GM19395 (cell line): Measurements from ENCODE around the gene NCAPD2.

Experiments
- ATAC-seq: cut with Tn5 transposase; IDR thresholded peaks from one replicate; pipeline ENCODE4 v1.9.1; 2021; ENCODE audit warnings: mild to moderate bottlenecking, moderate library complexity; ENCODE audit not compliant: unreplicated experiment

NCAPD2 gene

GRCh38 chr12:6562881-6563280 lies 69.0 kb downstream of the NCAPD2 start:
- no peak for ATAC-seq

DNA sequence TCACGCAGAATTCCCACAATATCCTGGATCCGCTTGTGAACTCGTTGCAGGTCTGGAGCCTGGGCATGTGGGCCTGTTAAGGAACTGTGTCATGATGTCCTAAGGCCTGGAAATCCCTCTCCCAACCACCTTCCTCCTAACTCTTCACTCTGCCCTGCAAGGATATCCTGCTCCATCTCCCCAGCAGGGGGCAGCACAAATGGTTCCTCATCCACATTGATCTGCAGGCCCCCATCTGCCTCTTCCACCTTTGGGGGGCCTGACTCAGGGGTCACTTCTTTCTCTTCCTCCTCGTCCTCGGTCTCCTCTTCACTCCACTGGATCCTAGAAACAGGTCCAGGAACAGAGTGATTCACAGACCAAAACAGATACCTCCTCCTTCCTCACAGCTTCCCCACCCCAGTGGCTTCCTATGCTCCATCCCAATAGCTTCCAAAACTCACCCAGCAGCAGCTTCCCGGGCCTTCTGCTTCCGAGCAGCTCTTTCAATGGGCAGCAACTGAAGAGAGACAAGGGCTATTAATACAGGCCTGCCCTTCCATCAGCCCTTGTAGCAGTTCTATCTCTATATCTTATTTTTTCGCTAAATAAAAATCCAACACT lies 69.6 kb downstream of the NCAPD2 start:
- no peak for ATAC-seq

- ATAC-seq: no peak
Observed at GRCh38 chr12:6567112-6567670, 73.3 kb downstream of the NCAPD2 start.

DNA sequence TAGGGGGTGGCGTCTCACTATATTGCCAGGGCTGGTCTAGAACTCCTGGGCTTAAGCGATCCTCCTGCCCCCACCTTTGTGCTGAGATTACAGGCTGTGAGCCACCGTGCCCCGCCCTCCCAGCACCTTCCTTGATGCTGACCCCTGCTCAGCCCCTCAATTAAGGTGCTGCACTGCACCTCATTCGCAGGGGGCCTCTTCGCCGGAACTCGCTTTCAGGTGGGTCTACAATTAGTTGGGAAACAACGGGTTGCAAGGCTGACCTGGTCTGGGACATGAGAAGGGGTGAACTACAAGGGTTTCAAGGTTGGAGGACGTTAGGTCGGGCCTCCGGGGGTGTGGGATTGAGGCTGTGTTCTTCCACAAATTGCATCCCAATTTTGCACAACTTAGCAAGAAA lies 75.4 kb downstream of the NCAPD2 start:
- no peak for ATAC-seq

DNA sequence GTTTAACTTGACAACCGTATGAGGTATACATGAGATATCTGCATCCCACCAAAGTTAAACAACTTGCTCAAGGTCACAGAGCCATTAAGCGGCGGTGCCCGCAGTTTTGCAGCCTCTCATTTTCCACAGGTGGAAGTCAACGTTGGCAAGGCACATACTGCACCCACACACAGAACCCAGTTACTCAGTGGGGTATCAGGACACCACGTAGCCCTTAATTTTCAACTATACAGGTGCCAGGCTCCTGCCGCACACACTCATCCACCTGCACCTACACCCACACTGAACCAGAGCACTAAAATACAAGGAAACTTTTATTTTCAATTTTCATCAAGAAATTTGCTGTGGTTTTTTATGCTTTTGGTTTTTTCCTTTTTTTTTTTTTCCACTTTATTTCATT lies 75.9 kb downstream of the NCAPD2 start:
- ATAC-seq: no peak

GRCh38 chr12:6570264-6570887 lies 76.5 kb downstream of the NCAPD2 start:
- ATAC-seq: no peak

GRCh38 chr12:6573001-6573400 lies 79.1 kb downstream of the NCAPD2 start:
- ATAC-seq: no peak

GRCh38 chr12:6574576-6575295 lies 80.8 kb downstream of the NCAPD2 start:
- ATAC-seq: no peak

DNA sequence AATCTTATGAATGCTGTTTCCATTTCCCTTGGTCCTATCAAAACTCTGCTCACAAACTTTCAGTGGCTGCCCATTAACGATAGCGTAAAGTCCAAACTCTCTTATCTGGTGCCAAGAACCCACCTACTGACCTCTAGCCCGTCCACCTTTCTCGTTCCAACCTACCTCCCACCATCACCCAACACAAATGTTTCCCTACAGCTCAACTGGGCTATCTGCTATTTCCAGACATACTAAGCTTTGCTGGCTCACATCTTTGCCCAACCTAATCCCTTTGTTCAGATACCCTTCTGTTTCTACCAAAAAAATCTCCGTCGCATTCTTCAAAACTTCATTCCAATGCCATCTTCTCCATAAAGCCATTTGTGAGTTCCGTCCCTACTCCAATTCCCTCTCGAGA lies 81.7 kb downstream of the NCAPD2 start:
- ATAC-seq: no peak
